Testis (tissue), 3 donors: ENCODE results near the gene DGCR8. TPM values are rescaled to one million over a fixed set of nuclear protein-coding genes. Genes with fewer than 3 reads are reported as not detected.

Source experiments
- DNase-seq: peaks from one replicate; pipeline ENCODE4 v3.0.0-alpha.2; 2019
- H3K27ac ChIP-seq, 2 donors: fragments of 200-600 bp; sonication (generic); one replicate each; pipeline ENCODE4 v1.5.1; 2019
- H3K27me3 ChIP-seq: fragments of 200-600 bp; sonication (generic); one replicate; pipeline ENCODE4 v1.5.1; 2019
- H3K36me3 ChIP-seq: fragments of 200-600 bp; sonication (generic); one replicate; pipeline ENCODE4 v1.5.1; 2017; ENCODE audit warnings: low read depth; ENCODE audit errors: missing control alignments
- H3K4me1 ChIP-seq: fragments of 200-600 bp; sonication (generic); one replicate; pipeline ENCODE4 v1.5.1; 2019
- H3K4me3 ChIP-seq, 2 donors: fragments of 200-600 bp; sonication (generic); one replicate each; pipeline ENCODE4 v1.5.1; 2017 to 2019
- H3K9me3 ChIP-seq: fragments of 200-600 bp; sonication (generic); one replicate; pipeline ENCODE4 v1.5.1; 2017
- CTCF ChIP-seq, 3 experiments: fragments of 450-650 bp in 2 of 3; fragments of 200-600 bp in 1 of 3; sonication (generic) in 1 of 3; IDR thresholded peaks; one replicate each; pipeline ENCODE4 v1.5.1; 2016 to 2019; ENCODE audit warnings: antibody characterized with exemption in 3 of 3, mild to moderate bottlenecking in 2 of 3, moderate library complexity in 1 of 3
- POLR2A ChIP-seq: fragments of 450-650 bp; IDR thresholded peaks from one replicate; pipeline ENCODE4 v1.6.1; 2017; ENCODE audit warnings: antibody characterized with exemption, mild to moderate bottlenecking, moderate library complexity
- WGBS, 2 donors: methylation state at CpG; one replicate each; pipeline ENCODE4 v1.1.5; 2018; 5-methylcytosine and 5-hydroxymethylcytosine counted together
- intact Hi-C: fragments of 100-400 bp; cut with DNase I; formaldehyde crosslinking; loops from one replicate; pipeline ENCODE4 v1.15.1; 2023; ENCODE audit warnings: low total_unique reads
- polyA plus RNA-seq: library from polyadenylated mRNA; stranded (reverse); fragments of 350-450 nt; fragmentation: Illumina TruSeq; extraction: RNeasy Lipid Tissue Mini Kit (QIAGEN cat#74804); gene quantifications from one replicate; pipeline ENCODE4 v1.2.3, GENCODE V29; 2014; ENCODE audit warnings: low read depth, low replicate concordance; ENCODE audit not compliant: insufficient read depth
- total RNA-seq, 2 donors: library from RNA; depleted of rRNA; stranded (reverse); fragments of >200 nt; gene quantifications; one replicate each; pipeline ENCODE4 v1.2.3, GENCODE V29; 2016

The DGCR8 gene
- total and polyA plus RNA-seq, 3 donors from 2014 or later, result 44.4 to 83.7 (median 64.8) TPM

GRCh38 chr22:20037419-20037818 is 42.6 kb upstream of the DGCR8 start:
- H3K27ac ChIP-seq, result no peak overlapping the region
- intact Hi-C loops, result no loop called here
- H3K9me3 ChIP-seq, result no peaks in the 10 kb centered on the region
- no peak for DNase-seq
- no peak overlapping the region for H3K4me3 ChIP-seq
- WGBS, 2 donors, result 89 to 91% methylated on average over 3 of the region's 3 CpGs
- TF ChIP-seq POLR2A, result no peak
- TF ChIP-seq CTCF (IDR thresholded peaks at IDR 0.05), result no peak
- H3K27me3 ChIP-seq, result no peaks in the 10 kb centered on the region
- peaks cover 10% of the 10 kb centered on the region for H3K4me1 ChIP-seq
- H3K36me3 ChIP-seq, result no peaks in the 10 kb centered on the region

- H3K27ac ChIP-seq, result no peak overlapping the region
- H3K27me3 ChIP-seq, result no peaks in the 10 kb centered on the region
- no peak for TF ChIP-seq CTCF (IDR thresholded peaks at IDR 0.05)
- no peak for TF ChIP-seq POLR2A
- WGBS, 2 donors, result 90 to 95% methylated on average over 7 of the region's 7 CpGs
- H3K9me3 ChIP-seq, result no peaks in the 10 kb centered on the region
- no peaks in the 10 kb centered on the region for H3K36me3 ChIP-seq
- no peak for DNase-seq
- H3K4me3 ChIP-seq, result no peak overlapping the region
- intact Hi-C loops, result no loop called here
- H3K4me1 ChIP-seq, result peaks cover 2% of the 10 kb centered on the region
Measured at GRCh38 chr22:20038574-20038973, 41.5 kb upstream of the DGCR8 start.

GRCh38 chr22:20039683-20040325 is 40.2 kb upstream of the DGCR8 start:
- no peak for DNase-seq
- H3K4me3 ChIP-seq, result no peak overlapping the region
- H3K9me3 ChIP-seq, result no peaks in the 10 kb centered on the region
- 87 to 93% methylated on average over 8 to 9 of the region's 9 CpGs for WGBS, 2 donors
- intact Hi-C loops, result no loop called here
- H3K4me1 ChIP-seq, result no peaks in the 10 kb centered on the region
- H3K36me3 ChIP-seq, result no peaks in the 10 kb centered on the region
- TF ChIP-seq CTCF (IDR thresholded peaks at IDR 0.05) (no peak), POLR2A (no peak)
- no peak overlapping the region for H3K27ac ChIP-seq
- no peaks in the 10 kb centered on the region for H3K27me3 ChIP-seq

GRCh38 chr22:20040327-20041200 is 39.5 kb upstream of the DGCR8 start:
- TF ChIP-seq CTCF (IDR thresholded peaks at IDR 0.05), result no peak
- no peaks in the 10 kb centered on the region for H3K36me3 ChIP-seq
- no peaks in the 10 kb centered on the region for H3K27me3 ChIP-seq
- no peak for DNase-seq
- WGBS, 2 donors, result 90 to 96% methylated on average over 5 to 7 of the region's 7 CpGs
- no peaks in the 10 kb centered on the region for H3K4me1 ChIP-seq
- intact Hi-C loops, result no loop called here
- H3K9me3 ChIP-seq, result no peaks in the 10 kb centered on the region
- H3K27ac ChIP-seq, result no peak overlapping the region
- H3K4me3 ChIP-seq, result no peak overlapping the region
